B cell (primary cell): Measurements from ENCODE around the gene PARD3B. TPM values are rescaled to one million over a fixed set of nuclear protein-coding genes. Genes with fewer than 3 reads are reported as not detected.

Source experiments
- ATAC-seq: fragments of 200-7000 bp; cut with Tn5 transposase; one replicate; pipeline ENCODE4 v1.10.0; 2021; ENCODE audit warnings: low read depth, mild to moderate bottlenecking, moderate number of reproducible peaks, moderate library complexity
- CTCF ChIA-PET: fragments of 350-600 bp; sonication (Branson Sonifier 250); formaldehyde crosslinking; loops from one replicate; lab custom pipeline; 2021; ENCODE audit warnings: antibody characterized with exemption, inconsistent platforms; lab: Charles Lee
- POLR2A ChIA-PET: fragments of 350-600 bp; sonication (Branson Sonifier 250); formaldehyde crosslinking; loops from one replicate; lab custom pipeline; 2021; ENCODE audit warnings: antibody characterized with exemption; lab: Charles Lee
- DNase-seq: peaks from one replicate; pipeline ENCODE4 v3.0.0; 2013
- H2AFZ ChIP-seq: 2 replicates; pipeline ENCODE4 v1.6.1; 2012; ENCODE audit warnings: mild to moderate bottlenecking, low read depth, low read length; ENCODE audit not compliant: insufficient read depth, poor library complexity, severe bottlenecking
- H3K27ac ChIP-seq, 2 donors: 1 replicate in 1 of 2; 2 replicates in 1 of 2; pipeline ENCODE4 v1.5.1; 2012 to 2013; ENCODE audit warnings: low read length in 2 of 2, mild to moderate bottlenecking in 2 of 2, moderate library complexity in 1 of 2
- H3K27me3 ChIP-seq, 4 experiments: fragments of 200-600 bp in 1 of 4; sonication (generic) in 1 of 4; replicated peaks in 1 of 4; 1 replicate in 2 of 4; 2 replicates in 2 of 4; pipeline versions ENCODE4 v1.6.1 to v1.7.0; 2013 to 2016; ENCODE audit warnings: low read length in 3 of 4, mild to moderate bottlenecking in 2 of 4, mixed read lengths in 1 of 4, moderate library complexity in 1 of 4; ENCODE audit not compliant: insufficient read depth in 4 of 4, control insufficient read depth in 3 of 4; ENCODE audit errors: control extremely low read depth in 1 of 4
- H3K36me3 ChIP-seq, 2 experiments: replicated peaks in 1 of 2; 1 replicate in 1 of 2; 2 replicates in 1 of 2; pipeline versions ENCODE4 v1.6.1 to v1.7.1; 2013; ENCODE audit warnings: low read length in 1 of 2; ENCODE audit not compliant: insufficient read depth in 2 of 2, control insufficient read depth in 1 of 2; ENCODE audit errors: control extremely low read depth in 1 of 2, extremely low read depth in 1 of 2
- H3K4me1 ChIP-seq, 2 donors: fragments of 200-600 bp in 1 of 2; sonication (generic) in 1 of 2; 1 replicate in 1 of 2; 2 replicates in 1 of 2; pipeline versions ENCODE4 v1.5.1 to v1.6.1; 2013 to 2017; ENCODE audit warnings: low read length in 2 of 2; ENCODE audit not compliant: control insufficient read depth in 2 of 2, insufficient read depth in 2 of 2
- H3K4me2 ChIP-seq: replicated peaks from 2 replicates; pipeline ENCODE3; 2012; ENCODE audit warnings: mild to moderate bottlenecking, low read depth, low read length; ENCODE audit not compliant: poor library complexity, severe bottlenecking
- H3K4me3 ChIP-seq, 5 experiments: fragments of 200-600 bp in 1 of 5; sonication (generic) in 1 of 5; 1 replicate in 3 of 5; 2 replicates in 2 of 5; pipeline versions ENCODE4 v1.5.1 to v1.7.0; 2011 to 2016; ENCODE audit warnings: low read length in 4 of 5, mild to moderate bottlenecking in 4 of 5, low read depth in 2 of 5, control low read depth in 1 of 5, moderate library complexity in 1 of 5; ENCODE audit not compliant: insufficient read depth in 1 of 5; ENCODE audit errors: control extremely low read depth in 1 of 5, extremely low read depth in 1 of 5
- H3K79me2 ChIP-seq: fragments of 200-600 bp; sonication (generic); one replicate; pipeline ENCODE4 v1.6.0; 2016; ENCODE audit warnings: low read length; ENCODE audit not compliant: control insufficient read depth, insufficient read depth
- H3K9ac ChIP-seq: fragments of 200-600 bp; sonication (generic); 2 replicates; pipeline ENCODE4 v1.6.1; 2017; ENCODE audit warnings: mild to moderate bottlenecking, low read length, moderate library complexity
- H3K9me3 ChIP-seq, 3 donors: one replicate each; pipeline versions ENCODE4 v1.6.1 to v1.7.1; 2013; ENCODE audit warnings: low read length in 2 of 3; ENCODE audit not compliant: control insufficient read depth in 2 of 3, insufficient read depth in 1 of 3; ENCODE audit errors: control extremely low read depth in 1 of 3
- H4K20me1 ChIP-seq: 2 replicates; pipeline ENCODE4 v1.6.0; 2012; ENCODE audit warnings: mild to moderate bottlenecking, low read length; ENCODE audit not compliant: insufficient read depth, control insufficient read depth, poor library complexity, severe bottlenecking
- H3K27ac Mint-ChIP-seq: one replicate; pipeline ENCODE4 v1.8.0; 2021; ENCODE audit warnings: mixed read lengths
- H3K27me3 Mint-ChIP-seq: one replicate; pipeline ENCODE4 v1.8.0; 2021; ENCODE audit warnings: mixed read lengths
- H3K4me1 Mint-ChIP-seq: one replicate; pipeline ENCODE4 v1.8.0; 2021; ENCODE audit warnings: mixed read lengths
- H3K4me3 Mint-ChIP-seq: one replicate; pipeline ENCODE4 v1.8.0; 2021; ENCODE audit warnings: mixed read lengths
- H3K9me3 Mint-ChIP-seq: one replicate; pipeline ENCODE4 v1.8.0; 2022; ENCODE audit warnings: mixed read lengths; ENCODE audit not compliant: insufficient read depth
- CTCF ChIP-seq: fragments of 200-600 bp; IDR thresholded peaks from one replicate; pipeline ENCODE4 v1.8.0; 2022; ENCODE audit warnings: antibody characterized with exemption, mild to moderate bottlenecking
- EZH2 ChIP-seq: IDR thresholded peaks from 2 replicates; pipeline ENCODE4 v1.6.1; 2012; ENCODE audit warnings: borderline replicate concordance, low read depth, mild to moderate bottlenecking, moderate library complexity, low read length; ENCODE audit not compliant: insufficient read depth, poor library complexity, severe bottlenecking
- WGBS: methylation state at CpG from one replicate; pipeline ENCODE4 v1.1.5; 2013; ENCODE audit warnings: missing lambda C conversion rate; ENCODE audit not compliant: insufficient coverage; 5-methylcytosine and 5-hydroxymethylcytosine counted together
- intact Hi-C: fragments of 100-400 bp; cut with micrococcal nuclease; formaldehyde crosslinking; loops from one replicate; pipeline ENCODE4 v1.10.0; 2022
- polyA plus RNA-seq: library from polyadenylated mRNA; depleted of rRNA; stranded (reverse); fragments of >200 nt; gene quantifications from 2 replicates; pipeline ENCODE4 v1.2.3, GENCODE V29; 2012
- total RNA-seq, 2 donors: library from RNA; stranded (reverse); fragments of 120-200 nt in 1 of 2; gene quantifications; 1 replicate in 1 of 2; 2 replicates in 1 of 2; pipeline versions ENCODE4 v1.2.3 to v1.2.4, GENCODE V29; 2013 to 2022

The PARD3B gene
- total and polyA plus RNA-seq, 2 donors (not counting 1 experiment from before 2014, with no cell fraction given) = not detected

GRCh38 chr2:204575463-204575862 is 30.2 kb downstream of the PARD3B start:
- TF ChIP-seq CTCF (no peak), EZH2 (no peak)
- Histone ChIP-seq H3K4me1 (no peaks in the 10 kb centered on the region), H3K4me2 (no peak overlapping the region), H3K36me3 (no peaks in the 10 kb centered on the region), H3K9ac (no peak overlapping the region), H3K4me3 (no peak overlapping the region), H3K79me2 (no peaks in the 10 kb centered on the region), H4K20me1 (no peaks in the 10 kb centered on the region), H3K9me3 (peaks cover 0 to 2% (median 0%) of the 10 kb centered on the region in 3 donors), H3K27ac (no peak overlapping the region), H3K27me3 (no peaks in the 10 kb centered on the region), H2AFZ (no peak overlapping the region)
- no peaks in the 10 kb centered on the region for H3K9me3 Mint-ChIP-seq
- intact Hi-C loops = no loop called here
- no peak for ATAC-seq
- H3K4me3 Mint-ChIP-seq = no peak overlapping the region
- no peaks in the 10 kb centered on the region for H3K27me3 Mint-ChIP-seq
- DNase-seq = no peak
- CTCF ChIA-PET = no interaction called here
- no peak overlapping the region for H3K27ac Mint-ChIP-seq
- no peaks in the 10 kb centered on the region for H3K4me1 Mint-ChIP-seq
- WGBS = 100% methylated on average over 1 of the region's 3 CpGs
- POLR2A ChIA-PET = no interaction called here

- Histone ChIP-seq H3K4me2 (no peak overlapping the region), H3K36me3 (no peaks in the 10 kb centered on the region), H3K9ac (no peak overlapping the region), H3K79me2 (no peaks in the 10 kb centered on the region), H3K4me1 (no peaks in the 10 kb centered on the region), H2AFZ (no peak overlapping the region), H3K9me3 (peaks cover 0 to 2% (median 0%) of the 10 kb centered on the region in 3 donors), H3K27me3 (no peaks in the 10 kb centered on the region), H4K20me1 (no peaks in the 10 kb centered on the region), H3K4me3 (no peak overlapping the region), H3K27ac (no peak overlapping the region)
- no CpG with 5 or more reads among the region's 6 CpGs for WGBS
- no peak for ATAC-seq
- DNase-seq = no peak
- Mint-ChIP-seq H3K4me3 (no peak overlapping the region), H3K9me3 (no peaks in the 10 kb centered on the region), H3K27me3 (no peaks in the 10 kb centered on the region), H3K27ac (no peak overlapping the region), H3K4me1 (no peaks in the 10 kb centered on the region)
- intact Hi-C loops = no loop called here
- POLR2A ChIA-PET = no interaction called here
- TF ChIP-seq CTCF = no peak
- no peak for TF ChIP-seq EZH2
- CTCF ChIA-PET = no interaction called here
These were observed 31.2 kb downstream of the PARD3B start for GRCh38 chr2:204576362-204576979.
